ENCODE data around the gene KRTAP9-9.

DNA sequence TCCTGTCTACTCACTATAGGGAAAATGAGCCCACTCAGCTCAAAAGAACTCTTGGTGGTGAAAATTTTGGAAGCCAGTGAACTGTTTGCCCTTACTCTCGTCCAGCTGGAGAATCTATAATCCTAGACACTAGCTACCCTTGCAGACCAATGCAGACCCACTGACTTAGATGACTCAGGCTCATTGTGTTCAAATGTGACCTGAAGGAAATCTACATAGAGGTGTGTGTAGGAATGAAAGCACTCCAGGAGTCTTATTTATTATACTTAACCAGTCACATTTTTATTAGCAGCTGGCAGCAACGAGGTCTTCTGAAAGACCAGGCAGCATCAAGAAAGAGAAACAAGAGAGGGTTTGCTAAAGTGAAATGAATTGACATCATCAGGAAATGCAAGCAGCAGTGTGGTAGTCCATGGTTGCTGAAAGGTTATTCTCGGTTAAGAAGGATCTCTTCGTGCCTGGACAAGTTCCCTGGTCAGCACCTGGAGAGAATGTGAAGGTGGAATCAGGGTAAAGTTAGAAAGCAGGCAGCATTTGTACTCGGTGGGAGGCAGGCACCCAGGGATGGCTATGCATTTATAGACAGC, 46.1 kb downstream of the KRTAP9-9 start:
- TF ChIP-seq EZH2 (IDR thresholded peaks at IDR 0.05; ENCODE audit: insufficient read depth, poor library complexity, severe bottlenecking) = no peak
- TF ChIP-seq EZH2phosphoT487 (IDR thresholded peaks at IDR 0.05; ENCODE audit: insufficient read depth, low read depth) = no peak
